ENCODE measurements around the gene ABCA8. TPM values are rescaled to one million over a fixed set of nuclear protein-coding genes. Genes with fewer than 3 reads are reported as not detected.

The ABCA8 gene
- total and polyA plus RNA-seq, 2 donors (not counting 1 experiment from before 2014, with no cell fraction given): 6.4 to 47.2 TPM

DNA sequence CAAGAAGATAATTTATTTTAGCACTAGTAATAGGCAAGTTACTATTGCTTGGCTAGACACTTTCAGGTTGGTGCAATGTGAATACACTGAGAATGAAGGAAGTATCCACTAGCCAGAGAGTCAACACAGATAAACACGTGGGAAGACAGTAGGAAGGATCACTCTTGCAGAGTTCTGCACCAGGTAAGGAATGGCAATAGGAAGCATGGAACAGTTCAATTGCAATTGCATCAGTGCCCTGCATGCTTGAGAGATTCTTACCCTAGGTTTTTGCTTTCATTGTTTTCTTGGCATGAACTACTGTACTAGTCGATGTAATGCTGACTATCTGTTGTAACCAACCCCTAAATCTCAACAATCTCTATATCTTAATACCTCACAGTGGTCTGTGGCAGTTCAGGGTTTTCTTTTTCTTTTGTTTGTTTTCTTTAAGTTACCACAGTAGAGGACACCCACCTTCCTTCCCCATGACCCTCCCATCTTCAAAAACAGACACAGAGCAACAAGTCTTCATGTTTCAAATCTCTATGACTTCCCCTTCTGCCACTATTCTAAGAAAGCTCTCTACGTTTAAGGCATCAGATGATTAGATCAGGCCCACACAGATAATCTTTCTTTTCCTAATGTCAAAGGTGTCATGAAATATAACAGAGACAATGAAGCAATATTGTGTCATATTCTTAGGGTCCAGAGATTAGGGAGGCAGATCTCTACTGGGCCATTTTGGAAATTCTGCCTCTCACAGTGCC, 18.1 kb upstream of the ABCA8 start:
- no peak overlapping the region for H3K9ac ChIP-seq (ENCODE audit: insufficient read depth, low read length)
- no peak overlapping the region for H3K4me3 ChIP-seq (replicated peaks in 1 of 4; ENCODE audit: control extremely low read depth in 1 of 4, insufficient read depth in 1 of 4, low read depth in 3 of 4, low read length in 4 of 4)
- H3K4me2 ChIP-seq (ENCODE audit: extremely low read depth, insufficient read depth, low read length): no peak overlapping the region
- H3K27me3 ChIP-seq (ENCODE audit: control insufficient read depth, insufficient read depth, low read length): no peaks in the 10 kb centered on the region
- no peak overlapping the region for H2AFZ ChIP-seq (ENCODE audit: low read length)
- no peaks in the 10 kb centered on the region for H3K36me3 ChIP-seq (ENCODE audit: control insufficient read depth, insufficient read depth, low read length)
- TF ChIP-seq EZH2 (IDR thresholded peaks at IDR 0.05; ENCODE audit: low read length, missing control alignments): no peak
- TF ChIP-seq, protein P1, sequence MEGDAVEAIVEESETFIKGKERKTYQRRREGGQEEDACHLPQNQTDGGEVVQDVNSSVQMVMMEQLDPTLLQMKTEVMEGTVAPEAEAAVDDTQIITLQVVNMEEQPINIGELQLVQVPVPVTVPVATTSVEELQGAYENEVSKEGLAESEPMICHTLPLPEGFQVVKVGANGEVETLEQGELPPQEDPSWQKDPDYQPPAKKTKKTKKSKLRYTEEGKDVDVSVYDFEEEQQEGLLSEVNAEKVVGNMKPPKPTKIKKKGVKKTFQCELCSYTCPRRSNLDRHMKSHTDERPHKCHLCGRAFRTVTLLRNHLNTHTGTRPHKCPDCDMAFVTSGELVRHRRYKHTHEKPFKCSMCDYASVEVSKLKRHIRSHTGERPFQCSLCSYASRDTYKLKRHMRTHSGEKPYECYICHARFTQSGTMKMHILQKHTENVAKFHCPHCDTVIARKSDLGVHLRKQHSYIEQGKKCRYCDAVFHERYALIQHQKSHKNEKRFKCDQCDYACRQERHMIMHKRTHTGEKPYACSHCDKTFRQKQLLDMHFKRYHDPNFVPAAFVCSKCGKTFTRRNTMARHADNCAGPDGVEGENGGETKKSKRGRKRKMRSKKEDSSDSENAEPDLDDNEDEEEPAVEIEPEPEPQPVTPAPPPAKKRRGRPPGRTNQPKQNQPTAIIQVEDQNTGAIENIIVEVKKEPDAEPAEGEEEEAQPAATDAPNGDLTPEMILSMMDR (conservative IDR thresholded peaks at IDR 0.05 in 1 of 2, IDR thresholded peaks at IDR 0.05 in 1 of 2; ENCODE audit: low read depth in 1 of 2, low read length in 2 of 2): no peak
- DNase-seq (ENCODE audit: low read depth in 2 of 2): no peak
- no peaks in the 10 kb centered on the region for H3K4me1 ChIP-seq (ENCODE audit: control insufficient read depth, extremely low read depth, insufficient read depth, low read length)
- no peaks in the 10 kb centered on the region for H3K9me3 ChIP-seq (ENCODE audit: control insufficient read depth, insufficient read depth, low read depth, low read length)
- no peaks in the 10 kb centered on the region for H4K20me1 ChIP-seq (ENCODE audit: control insufficient read depth, extremely low read depth, insufficient read depth, low read length)
- H3K27ac ChIP-seq (ENCODE audit: insufficient read depth, low read length): no peak overlapping the region
- H3K79me2 ChIP-seq (ENCODE audit: control insufficient read depth, insufficient read depth, low read length): no peaks in the 10 kb centered on the region

DNA sequence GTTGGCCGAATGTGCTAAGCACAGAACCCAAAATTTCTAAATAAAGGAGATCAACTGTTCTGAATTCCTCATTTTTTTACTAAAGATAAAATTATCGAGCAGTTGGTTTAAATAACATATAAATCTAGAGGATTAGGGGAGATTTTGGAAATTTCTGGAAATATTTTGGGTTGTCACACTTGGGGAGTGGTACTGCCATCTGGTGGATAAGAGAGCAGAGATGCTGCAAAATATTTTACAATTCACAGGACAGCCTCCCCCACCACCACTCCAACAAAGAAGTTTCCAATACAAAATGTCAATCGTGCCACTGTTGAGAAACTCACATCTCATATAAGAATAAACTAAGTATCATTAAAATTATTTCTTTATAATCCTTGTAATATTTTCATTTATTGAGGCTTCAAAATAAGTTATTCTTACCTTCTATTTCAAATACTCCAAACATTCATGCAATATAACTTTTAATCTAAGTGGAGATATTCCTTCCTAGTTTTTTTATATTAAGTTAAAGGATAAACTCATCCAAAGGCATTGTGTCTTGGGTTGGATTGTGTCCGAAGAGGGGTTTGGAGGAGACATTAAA, 17.0 kb upstream of the ABCA8 start:
- TF ChIP-seq EZH2 (IDR thresholded peaks at IDR 0.05; ENCODE audit: low read length, missing control alignments): no peak
- TF ChIP-seq, protein P1 (conservative IDR thresholded peaks at IDR 0.05 in 1 of 2, IDR thresholded peaks at IDR 0.05 in 1 of 2; ENCODE audit: low read depth in 1 of 2, low read length in 2 of 2): peak; percentile 72 to 75
- H3K9me3 ChIP-seq (ENCODE audit: control insufficient read depth, insufficient read depth, low read depth, low read length): no peaks in the 10 kb centered on the region
- no peaks in the 10 kb centered on the region for H4K20me1 ChIP-seq (ENCODE audit: control insufficient read depth, extremely low read depth, insufficient read depth, low read length)

DNA sequence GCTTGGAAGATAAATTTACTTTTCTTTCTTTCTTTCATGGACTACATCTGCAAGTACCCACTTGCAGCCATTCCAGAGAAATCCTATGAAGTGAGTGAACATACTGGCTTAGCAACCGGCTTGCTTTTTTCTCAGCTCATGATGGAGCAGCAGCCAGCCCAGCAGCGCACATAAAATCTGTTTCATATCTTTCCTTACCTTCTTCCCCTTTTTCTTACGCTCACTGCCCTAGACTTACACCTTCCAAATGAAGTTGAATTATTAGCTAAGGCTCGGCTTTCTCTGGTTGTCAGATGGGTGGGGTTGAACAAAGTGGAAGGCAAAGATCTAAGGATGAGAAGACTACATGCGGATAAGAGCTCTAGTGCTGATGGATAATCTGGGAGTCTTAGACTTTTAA, 13.9 kb upstream of the ABCA8 start:
- H3K4me1 ChIP-seq (ENCODE audit: control insufficient read depth, extremely low read depth, insufficient read depth, low read length): no peaks in the 10 kb centered on the region
- DNase-seq (ENCODE audit: low read depth in 2 of 2): no peak
- H3K9me3 ChIP-seq (ENCODE audit: control insufficient read depth, insufficient read depth, low read depth, low read length): no peaks in the 10 kb centered on the region
- TF ChIP-seq, protein P1 (conservative IDR thresholded peaks at IDR 0.05 in 1 of 2, IDR thresholded peaks at IDR 0.05 in 1 of 2; ENCODE audit: low read depth in 1 of 2, low read length in 2 of 2): no peak
- TF ChIP-seq EZH2 (IDR thresholded peaks at IDR 0.05; ENCODE audit: low read length, missing control alignments): no peak
- no peak overlapping the region for H3K4me2 ChIP-seq (ENCODE audit: extremely low read depth, insufficient read depth, low read length)
- H3K79me2 ChIP-seq (ENCODE audit: control insufficient read depth, insufficient read depth, low read length): no peaks in the 10 kb centered on the region
- H3K27me3 ChIP-seq (ENCODE audit: control insufficient read depth, insufficient read depth, low read length): no peaks in the 10 kb centered on the region
- peak overlapping the region; percentile 15 for H2AFZ ChIP-seq (ENCODE audit: low read length)
- H3K9ac ChIP-seq (ENCODE audit: insufficient read depth, low read length): no peak overlapping the region
- no peaks in the 10 kb centered on the region for H3K36me3 ChIP-seq (ENCODE audit: control insufficient read depth, insufficient read depth, low read length)
- H3K4me3 ChIP-seq (replicated peaks in 1 of 4; ENCODE audit: control extremely low read depth in 1 of 4, insufficient read depth in 1 of 4, low read depth in 3 of 4, low read length in 4 of 4): no peak overlapping the region
- H4K20me1 ChIP-seq (ENCODE audit: control insufficient read depth, extremely low read depth, insufficient read depth, low read length): no peaks in the 10 kb centered on the region
- H3K27ac ChIP-seq (ENCODE audit: insufficient read depth, low read length): no peak overlapping the region

More for the DNA sequence above, 17.0 kb upstream of the ABCA8 start:
- no peak overlapping the region for H3K27ac ChIP-seq (ENCODE audit: insufficient read depth, low read length)
- no peak overlapping the region for H2AFZ ChIP-seq (ENCODE audit: low read length)
- no peaks in the 10 kb centered on the region for H3K27me3 ChIP-seq (ENCODE audit: control insufficient read depth, insufficient read depth, low read length)
- peak; percentile 14 to 61 for DNase-seq (ENCODE audit: low read depth in 2 of 2)
- no peaks in the 10 kb centered on the region for H3K79me2 ChIP-seq (ENCODE audit: control insufficient read depth, insufficient read depth, low read length)
- no peak overlapping the region for H3K4me3 ChIP-seq (replicated peaks in 1 of 4; ENCODE audit: control extremely low read depth in 1 of 4, insufficient read depth in 1 of 4, low read depth in 3 of 4, low read length in 4 of 4)
- no peak overlapping the region for H3K4me2 ChIP-seq (ENCODE audit: extremely low read depth, insufficient read depth, low read length)
- H3K4me1 ChIP-seq (ENCODE audit: control insufficient read depth, extremely low read depth, insufficient read depth, low read length): no peaks in the 10 kb centered on the region
- H3K9ac ChIP-seq (ENCODE audit: insufficient read depth, low read length): no peak overlapping the region
- H3K36me3 ChIP-seq (ENCODE audit: control insufficient read depth, insufficient read depth, low read length): no peaks in the 10 kb centered on the region

All from fibroblast of lung (primary cell).